Measurements from ENCODE around the gene NREP.

Gene NREP

GRCh38 chr5:111756581-111757354 is at the start of gene NREP:
TSS of gene NREP (minus strand) at chr5:111757194. CDS start at chr5:111755772, 1,422 bp downstream.
- no peak for DNase-seq (ENCODE audit: low spot score)

- no peak for DNase-seq (ENCODE audit: low spot score)
Measured at GRCh38 chr5:111806753-111807152, 49.8 kb upstream of the NREP start.

- DNase-seq (ENCODE audit: low spot score), result no peak
Measured at GRCh38 chr5:111806156-111806555, 49.2 kb upstream of the NREP start.

- DNase-seq (ENCODE audit: low spot score), result no peak
Measured at GRCh38 chr5:111805071-111805470, 48.1 kb upstream of the NREP start.

GRCh38 chr5:111800351-111800750 is 43.4 kb upstream of the NREP start:
- no peak for DNase-seq (ENCODE audit: low spot score)

GRCh38 chr5:111795142-111795541 is 38.1 kb upstream of the NREP start:
- DNase-seq (ENCODE audit: low spot score), result no peak

GRCh38 chr5:111792471-111793058 is 35.6 kb upstream of the NREP start:
- no peak for DNase-seq (ENCODE audit: low spot score)

GRCh38 chr5:111790295-111790694 is 33.3 kb upstream of the NREP start:
- DNase-seq (ENCODE audit: low spot score), result no peak

- no peak for DNase-seq (ENCODE audit: low spot score)
Measured at GRCh38 chr5:111787006-111787405, 30.0 kb upstream of the NREP start.

- DNase-seq (ENCODE audit: low spot score), result no peak
Measured at GRCh38 chr5:111784491-111785181, 27.6 kb upstream of the NREP start.

- DNase-seq (ENCODE audit: low spot score), result no peak
Measured at GRCh38 chr5:111783537-111783936, 26.5 kb upstream of the NREP start.

- no peak for DNase-seq (ENCODE audit: low spot score)
Measured at GRCh38 chr5:111782216-111782615, 25.2 kb upstream of the NREP start.

GRCh38 chr5:111781200-111781599 is 24.2 kb upstream of the NREP start:
- no peak for DNase-seq (ENCODE audit: low spot score)

- DNase-seq (ENCODE audit: low spot score), result no peak
Measured at GRCh38 chr5:111779922-111780292, 22.9 kb upstream of the NREP start.

GRCh38 chr5:111779260-111779921 is 22.4 kb upstream of the NREP start:
- DNase-seq (ENCODE audit: low spot score), result no peak

- DNase-seq (ENCODE audit: low spot score), result no peak
Measured at GRCh38 chr5:111776913-111777781, 20.2 kb upstream of the NREP start.

- DNase-seq (ENCODE audit: low spot score), result no peak
Measured at GRCh38 chr5:111775224-111775623, 18.2 kb upstream of the NREP start.

GRCh38 chr5:111774525-111774924 is 17.5 kb upstream of the NREP start:
- DNase-seq (ENCODE audit: low spot score), result peak; percentile 59

- no peak for DNase-seq (ENCODE audit: low spot score)
Measured at GRCh38 chr5:111772456-111773122, 15.6 kb upstream of the NREP start.

GRCh38 chr5:111769541-111769940 is 12.5 kb upstream of the NREP start:
- no peak for DNase-seq (ENCODE audit: low spot score)
